ENCODE data around the gene SRPK3. TPM values are rescaled to one million over a fixed set of nuclear protein-coding genes. Genes with fewer than 3 reads are reported as not detected.
A peak's percentile ranks its signal among the peaks of the same experiment; 100 is the strongest.
"Not testable (repeated sequence)": the region's sequence is repeated elsewhere in the genome, so short reads cannot be mapped to it uniquely, and the experiment has no call there.

Gene SRPK3
- total RNA-seq, 1 donor, result 0.54 TPM

GRCh38 chrX:153741446-153741845 lies 39.4 kb upstream of the SRPK3 start:
- no peak overlapping the region for H3K4me3 ChIP-seq (ENCODE audit: low read depth, low read length)
- no peak for DNase-seq (ENCODE audit: low read depth)
- TF ChIP-seq CTCF (IDR thresholded peaks at IDR 0.05; ENCODE audit: insufficient read depth, low read length), result no peak

- not testable (repeated sequence) for H3K4me3 ChIP-seq (ENCODE audit: low read depth, low read length); DNase-seq (ENCODE audit: low read depth)
Measured at GRCh38 chrX:153742111-153742510, 38.7 kb upstream of the SRPK3 start.

- not testable (repeated sequence) for H3K4me3 ChIP-seq (ENCODE audit: low read depth, low read length); DNase-seq (ENCODE audit: low read depth)
Measured at GRCh38 chrX:153742796-153743467, 37.9 kb upstream of the SRPK3 start.

- H3K4me3 ChIP-seq (ENCODE audit: low read depth, low read length), result not testable (repeated sequence)
- peak; percentile 28 for DNase-seq (ENCODE audit: low read depth)
Measured at GRCh38 chrX:153743468-153744209, 37.2 kb upstream of the SRPK3 start.

GRCh38 chrX:153744210-153745066 lies 36.4 kb upstream of the SRPK3 start:
- no peak overlapping the region for H3K4me3 ChIP-seq (ENCODE audit: low read depth, low read length)
- TF ChIP-seq CTCF (IDR thresholded peaks at IDR 0.05; ENCODE audit: insufficient read depth, low read length), result no peak
- no peak for DNase-seq (ENCODE audit: low read depth)

- DNase-seq (ENCODE audit: low read depth); H3K4me3 ChIP-seq (ENCODE audit: low read depth, low read length): not testable (repeated sequence)
Measured at GRCh38 chrX:153745067-153745433, 35.8 kb upstream of the SRPK3 start.

- H3K4me3 ChIP-seq (ENCODE audit: low read depth, low read length), result no peak overlapping the region
- DNase-seq (ENCODE audit: low read depth), result no peak
- no peak for TF ChIP-seq CTCF (IDR thresholded peaks at IDR 0.05; ENCODE audit: insufficient read depth, low read length)
Measured at GRCh38 chrX:153746359-153746758, 34.5 kb upstream of the SRPK3 start.

- not testable (repeated sequence) for H3K4me3 ChIP-seq (ENCODE audit: low read depth, low read length); DNase-seq (ENCODE audit: low read depth)
Measured at GRCh38 chrX:153746991-153747390, 33.9 kb upstream of the SRPK3 start.

- not testable (repeated sequence) for DNase-seq (ENCODE audit: low read depth); H3K4me3 ChIP-seq (ENCODE audit: low read depth, low read length)
Measured at GRCh38 chrX:153749017-153749416, 31.8 kb upstream of the SRPK3 start.
